Retinal pigment epithelial cell (primary cell): ENCODE results near the gene DYNC1H1.

Experiments
- DNase-seq: peaks from one replicate; pipeline ENCODE4 v3.0.0-alpha.2; 2010; ENCODE audit warnings: low read depth
- H3K4me3 ChIP-seq: 2 replicates; pipeline ENCODE4 v1.5.1; 2011; ENCODE audit warnings: mild to moderate bottlenecking, low read length, control low read depth, moderate library complexity
- CTCF ChIP-seq: conservative IDR thresholded peaks from 2 replicates; pipeline ENCODE4 v1.5.1; 2011; ENCODE audit warnings: low read depth, low read length, control low read depth, inconsistent platforms

DYNC1H1 gene

GRCh38 chr14:101991352-101991751 is 27.0 kb downstream of the DYNC1H1 start:
- no peak overlapping the region for H3K4me3 ChIP-seq
- no peak for TF ChIP-seq CTCF
- no peak for DNase-seq

GRCh38 chr14:101992708-101993107 is 28.3 kb downstream of the DYNC1H1 start:
- no peak for DNase-seq
- no peak for TF ChIP-seq CTCF
- no peak overlapping the region for H3K4me3 ChIP-seq

- no peak for TF ChIP-seq CTCF
- no peak overlapping the region for H3K4me3 ChIP-seq
- no peak for DNase-seq
Observed at GRCh38 chr14:101997429-101998336, 33.3 kb downstream of the DYNC1H1 start.

GRCh38 chr14:102000902-102001301 is 36.5 kb downstream of the DYNC1H1 start:
- no peak for TF ChIP-seq CTCF
- H3K4me3 ChIP-seq: no peak overlapping the region
- DNase-seq: no peak

- no peak overlapping the region for H3K4me3 ChIP-seq
- DNase-seq: no peak
- no peak for TF ChIP-seq CTCF
Observed at GRCh38 chr14:102005336-102005735, 41.0 kb downstream of the DYNC1H1 start.

- no peak overlapping the region for H3K4me3 ChIP-seq
- TF ChIP-seq CTCF: no peak
- no peak for DNase-seq
Observed at GRCh38 chr14:102007916-102008418, 43.6 kb downstream of the DYNC1H1 start.

GRCh38 chr14:102008891-102009290 is 44.5 kb downstream of the DYNC1H1 start:
- DNase-seq: no peak
- H3K4me3 ChIP-seq: no peak overlapping the region
- TF ChIP-seq CTCF: no peak
